ENCODE measurements around the gene TPRN. TPM values are rescaled to one million over a fixed set of nuclear protein-coding genes. Genes with fewer than 3 reads are reported as not detected.

The TPRN gene
- total RNA-seq, 4 donors from 2014 or later = 3.4 to 10.2 (median 6.3) TPM

GRCh38 chr9:137235424-137236237 lies 35.1 kb upstream of the TPRN start:
- peaks cover 38 to 47% of the 10 kb centered on the region in 2 donors for H3K4me1 ChIP-seq
- no peaks in the 10 kb centered on the region for H3K36me3 ChIP-seq
- peaks cover 3 to 25% (median 6%) of the 10 kb centered on the region in 3 donors for H3K27me3 ChIP-seq
- TF ChIP-seq POLR2A (IDR thresholded peaks at IDR 0.05) (no peak), CTCF (IDR thresholded peaks at IDR 0.05 in 4 of 5, conservative IDR thresholded peaks at IDR 0.05 in 1 of 5) (no peak)
- in situ Hi-C loops (cut with MboI; ENCODE audit: low sequenced_read_pairs in 4 of 4) (loop anchor here in 2 of 4 donors (10.0 kb wide), 1 partner anchor 121 kb away; the partner anchor contains the start of gene DPP7 (in 2 of the 2)), intact Hi-C loops (cut with DNase I; ENCODE audit: low total_unique reads) (loop anchor here (2.0 to 10.0 kb wide), 2 partner anchors 27 to 451 kb away; no protein-coding TSS in a partner anchor)
- H3K27ac ChIP-seq = no peak overlapping the region
- DNase-seq = no peak
- peak overlapping the region; percentile 34 to 50 (median 41) for H3K4me3 ChIP-seq
- no peak for ATAC-seq
- H3K9me3 ChIP-seq = no peaks in the 10 kb centered on the region

- no peak for DNase-seq
- intact Hi-C loops (cut with DNase I; ENCODE audit: low total_unique reads) (loop anchor here (10.0 kb wide), 1 partner anchor 450 kb away; no protein-coding TSS in a partner anchor), in situ Hi-C loops (cut with MboI; ENCODE audit: low sequenced_read_pairs in 4 of 4) (loop anchor here in 2 of 4 donors (10.0 kb wide), 1 partner anchor 120 kb away; the partner anchor contains the start of gene DPP7 (in 2 of the 2))
- TF ChIP-seq POLR2A (IDR thresholded peaks at IDR 0.05) = no peak
- no peak for TF ChIP-seq CTCF (IDR thresholded peaks at IDR 0.05 in 4 of 5, conservative IDR thresholded peaks at IDR 0.05 in 1 of 5)
- Histone ChIP-seq H3K27me3 (peaks cover 5 to 32% (median 13%) of the 10 kb centered on the region in 3 donors), H3K9me3 (no peaks in the 10 kb centered on the region), H3K27ac (no peak overlapping the region), H3K4me3 (no peak overlapping the region), H3K36me3 (no peaks in the 10 kb centered on the region), H3K4me1 (peaks cover 38 to 45% of the 10 kb centered on the region in 2 donors)
- ATAC-seq = no peak
These were observed 34.4 kb upstream of the TPRN start for GRCh38 chr9:137234758-137235423.

- in situ Hi-C loops (cut with MboI; ENCODE audit: low sequenced_read_pairs in 4 of 4) = loop anchor here in 2 of 4 donors (10.0 kb wide), 1 partner anchor 119 kb away; the partner anchor contains the start of gene DPP7 (in 2 of the 2)
- peaks cover 32 to 39% of the 10 kb centered on the region in 2 donors for H3K4me1 ChIP-seq
These were observed 33.6 kb upstream of the TPRN start for GRCh38 chr9:137234055-137234697.

More at GRCh38 chr9:137234055-137234697, 33.6 kb upstream of the TPRN start:
- no peak overlapping the region for H3K27ac ChIP-seq
- ATAC-seq = no peak
- TF ChIP-seq POLR2A (IDR thresholded peaks at IDR 0.05) (no peak), CTCF (IDR thresholded peaks at IDR 0.05 in 4 of 5, conservative IDR thresholded peaks at IDR 0.05 in 1 of 5) (no peak)
- no peak for DNase-seq
- intact Hi-C loops (cut with DNase I; ENCODE audit: low total_unique reads) = loop anchor here (10.0 kb wide), 1 partner anchor 449 kb away; no protein-coding TSS in a partner anchor
- no peaks in the 10 kb centered on the region for H3K9me3 ChIP-seq
- no peak overlapping the region for H3K4me3 ChIP-seq
- no peaks in the 10 kb centered on the region for H3K36me3 ChIP-seq
- H3K27me3 ChIP-seq = peaks cover 12 to 39% (median 19%) of the 10 kb centered on the region in 3 donors
